Endodermal cell (in vitro differentiated cells): ENCODE results near the gene BBS7. TPM values are rescaled to one million over a fixed set of nuclear protein-coding genes. Genes with fewer than 3 reads are reported as not detected.

Source experiments
- DNase-seq: peaks from one replicate; pipeline ENCODE4 v3.0.0-alpha.2; 2017
- H3K27ac ChIP-seq: 2 replicates; pipeline ENCODE4 v1.5.1; 2013; ENCODE audit warnings: mild to moderate bottlenecking, low read depth, low read length, moderate library complexity
- H3K27me3 ChIP-seq: 2 replicates; pipeline ENCODE4 v1.6.1; 2013; ENCODE audit warnings: mild to moderate bottlenecking, low read length, moderate library complexity; ENCODE audit not compliant: insufficient read depth, control insufficient read depth, poor library complexity, severe bottlenecking
- H3K36me3 ChIP-seq: 2 replicates; pipeline ENCODE4 v1.7.0; 2013; ENCODE audit warnings: mild to moderate bottlenecking, low read length, moderate library complexity; ENCODE audit not compliant: control insufficient read depth, insufficient read depth
- H3K4me1 ChIP-seq: one replicate; pipeline ENCODE4 v1.7.0; 2013; ENCODE audit warnings: low read length; ENCODE audit not compliant: control insufficient read depth, insufficient read depth
- H3K4me3 ChIP-seq: 2 replicates; pipeline ENCODE4 v1.5.1; 2013; ENCODE audit warnings: mild to moderate bottlenecking, low read length, moderate library complexity
- H3K9ac ChIP-seq: 2 replicates; pipeline ENCODE4 v1.6.1; 2013; ENCODE audit warnings: mild to moderate bottlenecking, low read length, moderate library complexity; ENCODE audit not compliant: poor library complexity, severe bottlenecking; ENCODE audit errors: extremely low read depth
- H3K9me3 ChIP-seq: 2 replicates; pipeline ENCODE4 v1.6.1; 2013; ENCODE audit warnings: mild to moderate bottlenecking, low read length, moderate library complexity; ENCODE audit not compliant: control insufficient read depth
- H3K27ac Mint-ChIP-seq: 2 replicates; pipeline ENCODE4 v1.8.0; 2020; ENCODE audit warnings: mixed read lengths
- H3K27me3 Mint-ChIP-seq: 2 replicates; pipeline ENCODE4 v1.8.0; 2021; ENCODE audit warnings: mild to moderate bottlenecking, mixed read lengths; ENCODE audit not compliant: insufficient read depth
- H3K36me3 Mint-ChIP-seq: 2 replicates; pipeline ENCODE4 v1.8.0; 2020; ENCODE audit warnings: low read depth, mixed read lengths
- H3K4me1 Mint-ChIP-seq: 2 replicates; pipeline ENCODE4 v1.8.0; 2020; ENCODE audit warnings: mixed read lengths
- H3K4me3 Mint-ChIP-seq: 2 replicates; pipeline ENCODE4 v1.8.0; 2020; ENCODE audit warnings: mild to moderate bottlenecking, moderate library complexity, mixed read lengths
- H3K9me3 Mint-ChIP-seq: 2 replicates; pipeline ENCODE4 v1.8.0; 2020; ENCODE audit warnings: mild to moderate bottlenecking, mixed read lengths
- CTCF ChIP-seq: fragments of 200-600 bp; sonication (generic); conservative IDR thresholded peaks from 2 replicates; pipeline ENCODE4 v1.5.0; 2021; ENCODE audit warnings: antibody characterized with exemption, mild to moderate bottlenecking
- WGBS, 2 experiments: methylation state at CpG; one replicate each; pipeline versions ENCODE4 v1.1.5 to v1.1.7; 2013; ENCODE audit warnings: missing lambda C conversion rate in 2 of 2, mixed read lengths in 1 of 2; ENCODE audit not compliant: insufficient coverage in 1 of 2, insufficient read length in 1 of 2; 5-methylcytosine and 5-hydroxymethylcytosine counted together
- total RNA-seq, 2 donors: library from RNA; stranded (reverse); fragmentation: NEBNext Ultra II Directional in 1 of 2; extraction: Animal tissue kit (Norgen Biotek cat#: 25700) in 1 of 2; gene quantifications; 2 replicates in 1 of 2; 3 replicates in 1 of 2; pipeline ENCODE4 v1.2.1, GENCODE V29; 2021

Gene BBS7
- total RNA-seq, 2 donors from 2014 or later, result 25.0 to 31.7 TPM

- Mint-ChIP-seq H3K4me1 (no peaks in the 10 kb centered on the region), H3K27me3 (peaks cover 9% of the 10 kb centered on the region)
Observed at GRCh38 chr4:121783210-121783609, 87.1 kb downstream of the BBS7 start.

GRCh38 chr4:121778991-121779628 is 91.2 kb downstream of the BBS7 start:
- DNase-seq, result no peak
- H3K36me3 Mint-ChIP-seq, result no peaks in the 10 kb centered on the region
- WGBS, 2 experiments, result 96 to 97% methylated on average over 5 to 8 of the region's 8 CpGs
- H3K4me1 ChIP-seq, result no peaks in the 10 kb centered on the region
- no peak for TF ChIP-seq CTCF
- H3K4me3 ChIP-seq, result no peak overlapping the region
- no peaks in the 10 kb centered on the region for H3K9me3 Mint-ChIP-seq
- no peaks in the 10 kb centered on the region for H3K4me1 Mint-ChIP-seq
- H3K27ac Mint-ChIP-seq, result no peak overlapping the region
- no peaks in the 10 kb centered on the region for H3K9me3 ChIP-seq
- no peaks in the 10 kb centered on the region for H3K27me3 ChIP-seq
- no peak overlapping the region for H3K4me3 Mint-ChIP-seq
- H3K9ac ChIP-seq, result no peak overlapping the region
- peaks cover 4% of the 10 kb centered on the region for H3K27me3 Mint-ChIP-seq
- no peaks in the 10 kb centered on the region for H3K36me3 ChIP-seq
- H3K27ac ChIP-seq, result no peak overlapping the region

More at GRCh38 chr4:121783210-121783609, 87.1 kb downstream of the BBS7 start:
- Histone ChIP-seq H3K36me3 (no peaks in the 10 kb centered on the region), H3K27ac (no peak overlapping the region), H3K27me3 (no peaks in the 10 kb centered on the region), H3K4me3 (no peak overlapping the region), H3K9me3 (no peaks in the 10 kb centered on the region), H3K9ac (no peak overlapping the region), H3K4me1 (no peaks in the 10 kb centered on the region)
- WGBS, 2 experiments, result 76 to 80% methylated on average over 1 of the region's 1 CpG
- H3K27ac Mint-ChIP-seq, result no peak overlapping the region
- no peak overlapping the region for H3K4me3 Mint-ChIP-seq
- H3K36me3 Mint-ChIP-seq, result no peaks in the 10 kb centered on the region
- TF ChIP-seq CTCF, result no peak
- H3K9me3 Mint-ChIP-seq, result no peaks in the 10 kb centered on the region
- DNase-seq, result no peak

GRCh38 chr4:121777625-121778024 is 92.6 kb downstream of the BBS7 start:
- Histone ChIP-seq H3K27ac (no peak overlapping the region), H3K4me1 (no peaks in the 10 kb centered on the region), H3K9me3 (no peaks in the 10 kb centered on the region), H3K4me3 (no peak overlapping the region), H3K36me3 (no peaks in the 10 kb centered on the region), H3K9ac (no peak overlapping the region), H3K27me3 (no peaks in the 10 kb centered on the region)
- Mint-ChIP-seq H3K4me1 (no peaks in the 10 kb centered on the region), H3K27me3 (peaks cover 6% of the 10 kb centered on the region), H3K27ac (no peak overlapping the region), H3K9me3 (no peaks in the 10 kb centered on the region), H3K4me3 (no peak overlapping the region), H3K36me3 (no peaks in the 10 kb centered on the region)
- 80 to 100% methylated on average over 1 to 3 of the region's 3 CpGs for WGBS, 2 experiments
- no peak for DNase-seq
- TF ChIP-seq CTCF, result no peak
